Ramos (cell line): ENCODE results near the gene FAM217A.

ENCODE experiments used
- in situ Hi-C: fragments of 300-500 bp; cut with MboI; formaldehyde crosslinking; loops from one replicate; pipeline ENCODE4 v1.14.3; 2022; ENCODE audit warnings: low sequenced_read_pairs; ENCODE audit not compliant: unreplicated experiment

The FAM217A gene

DNA sequence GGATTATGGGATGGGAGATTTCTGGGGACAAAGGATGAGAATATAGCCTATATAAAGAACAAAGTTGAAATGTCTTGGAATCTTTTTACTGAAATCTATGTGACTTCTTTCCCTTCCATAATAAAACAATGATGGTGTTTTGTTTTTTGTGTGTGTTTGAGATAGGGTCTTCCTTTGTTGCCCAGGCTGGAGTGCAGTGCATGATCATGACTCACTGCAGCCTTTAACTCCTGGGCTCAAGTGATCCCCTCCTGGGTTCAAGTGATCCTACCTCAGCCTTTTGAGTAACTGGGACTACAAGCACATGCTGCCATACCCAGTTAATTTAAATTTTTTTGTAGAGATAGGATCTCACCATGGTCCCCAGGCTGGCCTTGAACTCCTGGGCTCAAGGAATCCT, 50.9 kb downstream of the FAM217A start:
- in situ Hi-C loops: no loop called here

DNA sequence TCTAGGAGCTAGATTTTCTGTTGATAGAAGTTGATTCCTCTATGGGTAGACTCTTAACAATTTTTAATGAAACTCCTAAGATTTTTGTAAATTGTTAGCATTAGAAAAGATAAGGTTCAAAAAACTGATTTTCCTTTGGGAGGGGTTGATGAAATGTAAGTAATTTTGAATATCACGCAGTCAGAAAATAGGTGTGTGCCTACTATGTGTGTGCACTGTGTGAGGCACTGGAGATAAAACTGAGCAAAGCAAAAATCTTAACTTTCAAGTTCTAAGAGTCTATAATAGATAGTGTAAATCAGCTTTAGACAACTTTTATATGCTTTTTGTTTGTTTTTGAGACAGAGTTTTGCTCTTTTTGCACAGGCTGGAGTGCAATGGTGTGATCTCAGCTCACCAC, 53.3 kb downstream of the FAM217A start:
- in situ Hi-C loops: no loop called here

DNA sequence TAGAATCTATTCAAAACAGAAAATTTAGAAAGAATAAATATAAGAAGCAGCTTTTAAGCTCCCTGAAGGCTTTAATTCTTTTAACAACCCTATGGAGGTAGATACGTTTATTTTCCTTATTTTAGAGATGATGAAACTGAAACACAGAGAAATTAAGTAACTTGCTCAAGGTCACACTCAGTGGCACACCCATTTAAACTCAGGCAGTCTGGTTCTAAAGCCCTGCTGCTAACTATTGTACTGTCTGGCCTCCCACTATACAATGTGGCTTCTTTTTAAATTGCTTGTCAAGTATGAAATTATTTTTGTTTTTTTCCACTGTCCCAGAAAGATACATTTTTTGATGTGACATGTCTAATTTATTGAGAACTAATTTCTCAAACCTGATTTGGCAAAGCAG, 55.7 kb downstream of the FAM217A start:
- in situ Hi-C loops: no loop called here

DNA sequence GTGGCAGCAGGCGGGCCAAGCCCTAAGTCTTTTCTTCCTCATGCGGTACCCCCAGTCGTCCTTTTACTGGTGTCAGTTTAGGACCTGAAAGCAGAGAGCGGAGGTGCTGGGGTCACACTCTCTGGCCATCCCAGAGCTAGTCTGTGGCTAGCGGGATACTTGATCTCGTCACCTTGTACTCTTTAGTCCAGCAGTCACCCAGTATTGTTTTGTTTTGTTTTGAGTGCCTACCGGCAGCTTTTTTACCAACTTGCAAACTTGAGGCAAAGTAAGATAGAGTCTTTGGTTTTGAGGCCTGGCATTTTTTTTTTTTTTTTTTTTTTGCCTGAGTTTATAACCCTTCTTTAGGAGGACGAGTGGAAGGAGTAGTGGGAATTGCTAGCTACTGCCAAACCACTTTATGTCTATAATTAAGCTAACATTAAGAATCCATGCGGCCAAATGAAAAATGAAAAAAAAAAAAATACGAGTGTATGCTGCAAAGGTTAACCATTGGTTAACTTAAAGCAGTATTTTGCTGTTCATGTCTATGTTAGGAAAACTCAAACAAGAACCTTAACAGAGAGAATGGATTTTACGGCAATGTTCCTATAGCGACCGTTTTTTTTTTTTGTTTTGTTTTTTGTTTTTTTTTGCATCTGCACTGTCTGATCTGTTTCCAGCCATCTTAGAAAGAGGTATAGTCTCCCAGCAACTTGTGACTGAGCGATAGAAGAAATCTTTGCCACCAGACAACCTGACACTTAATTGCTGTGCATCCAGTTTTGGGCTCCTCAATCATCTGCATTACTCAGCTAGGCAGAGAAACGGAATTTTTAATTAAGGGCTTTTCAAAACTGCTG, 56.9 kb downstream of the FAM217A start:
- in situ Hi-C loops: no loop called here

DNA sequence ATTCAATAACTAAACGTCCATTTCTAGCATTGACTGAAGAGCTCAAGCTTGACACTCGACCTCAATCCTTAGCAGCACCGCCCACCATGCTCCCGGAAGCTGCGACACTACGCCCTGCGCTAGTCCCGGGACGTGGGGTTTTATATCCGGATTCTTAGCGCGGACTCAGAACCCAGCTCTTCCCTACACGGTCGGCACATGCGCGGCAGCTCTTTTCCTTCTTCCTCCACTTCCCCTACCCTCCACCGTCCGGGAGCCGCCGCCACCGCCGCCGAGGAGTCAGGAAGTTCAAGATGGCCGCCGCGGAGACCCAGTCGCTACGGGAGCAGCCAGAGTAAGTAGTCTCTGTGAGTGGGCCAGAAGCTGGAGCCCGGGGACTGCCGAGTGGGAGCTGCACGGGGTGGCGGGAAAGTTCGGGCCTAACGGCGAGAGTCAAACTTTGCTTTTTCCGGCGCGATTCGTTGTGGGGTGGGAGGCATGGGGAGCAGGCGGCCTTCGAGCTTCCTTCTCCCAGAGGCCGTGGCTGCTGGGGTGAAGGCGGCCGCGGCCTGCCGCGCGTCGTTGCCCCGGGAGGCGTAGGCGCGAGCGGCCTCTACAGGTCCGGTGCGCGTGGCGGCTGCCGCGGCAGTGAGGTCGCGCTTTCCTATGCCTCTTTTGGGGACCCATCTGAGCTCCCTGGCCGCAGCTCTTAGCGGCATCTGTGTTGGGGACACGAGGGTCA, 57.6 kb downstream of the FAM217A start:
- in situ Hi-C loops: no loop called here

DNA sequence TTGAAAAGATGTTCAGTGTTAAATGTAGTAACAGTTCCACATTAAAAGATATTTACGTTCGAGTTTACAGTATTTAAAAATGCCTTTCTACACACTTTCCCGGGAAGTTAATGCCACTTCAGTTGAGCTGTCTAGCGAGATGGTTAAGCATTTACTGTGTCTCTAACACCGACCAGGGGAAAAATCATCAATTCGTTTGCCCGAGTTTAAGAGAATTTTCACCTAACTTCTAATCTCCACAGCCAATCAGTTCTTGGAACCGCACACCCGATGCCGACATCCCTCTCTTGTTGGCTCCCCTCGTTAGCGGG, 58.2 kb downstream of the FAM217A start:
- in situ Hi-C loops: no loop called here

DNA sequence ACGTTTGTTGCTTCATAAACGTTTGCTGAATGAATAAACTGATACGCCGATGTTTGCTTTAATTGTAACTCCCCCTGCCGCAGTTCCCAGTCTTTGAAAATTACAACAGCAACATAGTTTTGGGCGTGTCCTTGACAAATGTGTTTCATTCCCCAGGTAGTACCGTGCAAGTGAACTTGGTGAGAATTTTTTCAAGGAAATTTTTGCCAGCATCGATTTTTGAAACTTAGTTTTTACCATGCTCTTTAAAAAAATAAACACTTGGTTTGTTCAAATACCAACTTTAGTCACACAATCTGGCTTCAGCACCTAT, 60.1 kb downstream of the FAM217A start:
- in situ Hi-C loops: no loop called here
